Kidney capillary endothelial cell (primary cell): ENCODE measurements around the gene PTBP3.
"Not testable (repeated sequence)": the region's sequence is repeated elsewhere in the genome, so short reads cannot be mapped to it uniquely, and the experiment has no call there.

Source experiments
- DNase-seq: peaks from one replicate; pipeline ENCODE4 v3.0.0-alpha.2; 2018; ENCODE audit warnings: low spot score

The PTBP3 gene

DNA sequence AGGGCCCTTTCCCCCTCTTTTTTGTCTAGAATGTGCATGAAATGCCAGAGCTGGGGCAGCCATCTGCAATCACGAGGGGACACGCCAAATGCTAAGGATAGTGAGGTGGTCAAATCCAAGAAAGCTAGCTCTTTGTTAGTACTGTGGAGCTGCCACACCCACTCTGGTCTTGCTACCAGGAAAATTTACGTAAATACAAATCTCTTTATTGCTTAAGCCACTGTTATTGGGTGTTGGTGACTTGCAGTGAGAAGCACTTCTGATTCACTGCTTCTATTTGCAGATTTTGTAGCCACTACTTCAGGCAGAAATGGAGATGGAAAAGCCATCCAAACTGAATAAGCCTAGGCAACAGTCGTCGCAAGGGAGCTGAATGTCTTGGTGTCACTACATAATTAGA is 132.7 kb downstream of the PTBP3 start:
- no peak for DNase-seq

- no peak for DNase-seq
Measured at GRCh38 chr9:112198646-112199045, 134.8 kb downstream of the PTBP3 start.

DNA sequence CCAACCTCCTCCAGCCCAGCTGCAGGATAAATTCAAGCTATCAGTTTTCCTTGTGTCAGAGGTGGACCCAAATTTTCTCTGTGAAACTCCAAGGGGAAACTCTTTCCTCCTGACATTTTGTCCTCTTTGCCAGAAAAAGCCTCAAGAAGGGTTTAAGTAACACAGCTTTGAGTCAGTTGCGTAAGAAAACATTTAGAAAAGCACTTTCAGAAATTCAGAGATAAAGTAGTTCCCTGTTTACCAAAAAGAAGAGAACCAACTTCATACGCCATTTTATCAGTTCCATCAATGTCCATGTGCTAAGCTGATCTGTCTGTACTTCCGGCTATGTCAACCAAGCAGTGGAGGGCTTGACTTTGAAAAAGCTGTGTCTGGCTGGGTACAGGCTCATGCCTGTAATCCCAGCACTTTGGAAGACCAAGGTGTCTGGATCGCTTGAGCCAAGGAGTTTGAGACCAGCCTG is 138.4 kb downstream of the PTBP3 start:
- no peak for DNase-seq

GRCh38 chr9:112193572-112194288 is 139.7 kb downstream of the PTBP3 start:
- no peak for DNase-seq

DNA sequence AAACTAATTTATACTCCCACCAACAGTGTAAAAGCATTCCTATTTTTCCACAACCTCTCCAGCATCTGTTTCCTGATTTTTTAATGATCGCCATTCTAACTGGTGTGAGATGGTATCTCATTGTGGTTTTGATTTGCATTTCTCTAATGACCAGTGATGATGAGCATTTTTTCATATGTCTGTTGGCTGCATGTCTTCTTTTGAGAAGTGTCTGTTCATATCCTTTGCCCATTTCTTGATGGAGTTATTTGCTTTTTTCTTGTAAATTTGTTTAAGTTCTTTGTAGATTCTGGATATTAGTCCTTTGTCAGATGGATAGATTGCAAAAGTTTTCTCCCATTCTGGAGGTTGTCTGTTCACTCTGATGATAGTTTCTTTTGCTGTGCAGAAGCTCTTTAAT is 143.1 kb downstream of the PTBP3 start:
- not testable (repeated sequence) for DNase-seq

GRCh38 chr9:112188884-112189283 is 144.5 kb downstream of the PTBP3 start:
- no peak for DNase-seq

GRCh38 chr9:112187404-112187803 is 146.0 kb downstream of the PTBP3 start:
- no peak for DNase-seq

DNA sequence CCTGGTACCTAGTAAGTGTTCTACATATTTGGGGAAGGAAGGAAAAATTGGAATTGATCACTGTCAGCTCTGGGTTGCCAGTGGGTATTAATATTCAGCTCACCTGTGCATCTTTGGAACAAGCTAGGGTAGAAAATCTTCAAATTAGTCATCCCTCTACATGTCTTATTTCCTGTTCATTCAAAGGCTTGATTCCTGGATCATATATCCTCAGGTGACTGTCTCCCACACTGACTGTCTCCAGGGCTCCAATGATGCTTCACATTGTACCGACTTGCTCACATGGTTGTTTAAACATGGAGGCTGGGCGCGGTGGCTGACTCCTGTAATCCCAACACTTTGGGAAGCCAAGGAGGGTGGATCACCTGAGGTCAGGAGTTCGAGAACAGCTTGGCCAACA is 146.7 kb downstream of the PTBP3 start:
- DNase-seq: no peak

DNA sequence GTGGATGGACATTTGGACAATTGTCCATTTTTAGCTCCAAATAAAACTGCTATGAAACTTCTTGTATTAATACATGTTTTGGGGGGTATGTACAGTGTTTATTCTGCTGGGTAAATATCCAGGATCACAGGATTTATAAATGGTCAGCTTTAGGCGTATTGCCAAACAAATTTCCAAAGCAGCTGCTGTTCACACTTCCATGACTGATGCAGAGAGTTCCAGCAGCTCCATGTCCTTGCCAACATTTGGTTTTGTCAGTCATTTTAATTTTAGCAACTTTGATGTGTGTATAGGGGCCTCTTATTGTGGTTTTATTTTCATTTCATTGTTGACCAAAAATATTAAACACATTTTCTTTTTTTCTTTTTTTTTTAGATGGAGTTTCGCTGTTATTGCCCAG is 148.5 kb downstream of the PTBP3 start:
- DNase-seq: no peak

DNA sequence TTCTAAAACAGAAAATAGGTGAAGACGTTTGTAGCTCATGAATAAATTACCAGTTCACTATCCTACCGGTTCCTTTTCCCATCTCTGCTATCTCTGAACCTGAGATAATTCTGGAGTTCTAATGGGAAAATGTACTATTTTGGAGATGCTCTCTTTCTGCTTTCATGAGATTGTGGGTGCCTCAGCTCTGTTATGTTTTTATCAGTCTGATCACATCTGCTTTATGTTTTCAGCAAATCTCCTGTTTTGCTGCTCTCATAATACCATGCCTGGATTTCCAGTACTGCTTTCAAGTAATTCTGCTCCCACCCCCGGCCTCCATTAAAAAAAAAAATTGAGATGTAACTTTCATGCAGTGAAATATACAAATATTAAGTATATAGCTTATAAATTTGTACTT is 149.2 kb downstream of the PTBP3 start:
- DNase-seq: no peak

GRCh38 chr9:112180387-112180881 is 153.0 kb downstream of the PTBP3 start:
- DNase-seq: no peak

GRCh38 chr9:112179816-112180215 is 153.6 kb downstream of the PTBP3 start:
- DNase-seq: no peak

DNA sequence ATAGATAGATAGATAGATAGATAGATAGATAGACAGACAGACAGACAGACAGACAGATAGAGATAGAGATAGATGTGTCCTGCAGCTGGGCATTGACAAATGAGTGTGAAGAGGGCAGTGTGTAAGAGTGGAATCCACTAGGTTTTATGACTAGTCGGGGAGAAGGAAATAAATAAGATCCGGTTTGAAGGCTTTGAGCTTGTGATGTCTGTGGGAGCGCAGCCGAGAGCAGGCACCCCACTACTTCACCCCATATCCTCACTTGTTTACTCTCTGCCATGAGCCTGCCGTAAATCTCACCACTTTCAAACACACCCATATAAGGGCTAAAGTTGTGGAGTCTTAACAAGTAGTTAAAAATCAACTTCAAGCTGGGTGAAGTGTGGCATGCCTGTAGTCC is 156.9 kb downstream of the PTBP3 start:
- DNase-seq: no peak

DNA sequence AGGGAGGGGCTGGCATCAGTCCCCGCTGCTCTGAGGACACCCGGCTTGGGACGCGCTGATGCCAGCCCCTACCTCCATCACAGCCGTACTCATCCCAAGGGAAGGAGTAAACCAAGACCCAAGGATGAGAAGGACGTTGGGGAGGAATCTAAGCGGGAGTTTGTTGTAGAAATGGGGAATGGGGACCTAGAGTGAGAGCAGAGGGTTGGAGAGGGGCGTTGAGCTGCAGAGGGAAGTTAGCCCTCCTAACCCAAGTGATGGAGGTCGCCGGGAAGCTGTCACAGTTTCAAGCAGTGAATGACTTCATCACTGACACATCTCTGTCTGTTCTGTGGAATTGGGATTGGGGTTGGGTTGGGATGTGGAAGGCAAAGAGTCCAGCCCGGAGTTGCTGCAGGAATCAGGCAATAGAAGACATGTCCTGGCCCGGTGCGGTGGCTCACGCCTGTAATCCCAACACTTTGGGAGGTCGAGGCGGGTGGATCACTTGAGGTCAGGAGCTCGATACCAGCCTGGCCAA is 157.6 kb downstream of the PTBP3 start:
- DNase-seq: no peak

GRCh38 chr9:112174965-112175795 is 158.2 kb downstream of the PTBP3 start, which contains the start of gene SUSD1:
Gene SUSD1 (minus strand): TSS chr9:112175297. CDS start chr9:112175235, 62 bp downstream.
- peak; percentile 42 for DNase-seq

DNA sequence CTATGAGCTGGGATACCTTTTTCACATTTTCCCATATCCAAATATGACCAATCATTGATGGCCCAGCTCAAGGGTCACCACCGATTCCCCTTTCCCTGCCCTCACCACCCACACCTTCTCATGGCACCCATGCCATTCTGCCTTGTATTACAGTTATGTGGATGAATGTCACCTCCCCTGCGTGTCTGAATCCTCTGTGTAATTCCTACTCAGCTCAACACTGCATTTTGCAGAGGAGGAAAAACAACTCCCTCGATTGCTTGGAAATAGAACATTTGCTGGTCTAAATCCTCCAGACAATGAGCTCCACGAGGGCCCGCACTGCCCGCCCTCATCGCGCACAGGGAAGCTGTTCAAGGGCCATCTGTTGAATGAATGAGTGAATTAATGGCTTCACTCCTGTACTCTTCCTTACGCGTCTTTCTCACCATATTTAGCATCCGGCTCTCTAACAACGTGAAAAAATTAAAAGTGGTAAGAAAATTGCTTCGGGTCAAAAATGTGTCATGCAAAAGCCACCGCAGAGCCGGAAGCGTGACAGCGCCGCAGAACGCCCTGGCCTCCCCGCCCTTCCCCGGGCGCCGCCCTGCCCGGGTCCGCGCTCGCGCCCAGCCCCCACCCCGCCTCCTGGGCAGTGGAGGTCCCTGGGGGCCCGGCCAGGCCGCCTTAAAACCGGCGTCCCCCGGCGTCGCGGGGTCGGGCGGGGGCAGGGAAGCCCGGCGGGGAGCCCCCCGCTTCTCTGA is 159.0 kb downstream of the PTBP3 start:
- DNase-seq: peak; percentile 88

DNA sequence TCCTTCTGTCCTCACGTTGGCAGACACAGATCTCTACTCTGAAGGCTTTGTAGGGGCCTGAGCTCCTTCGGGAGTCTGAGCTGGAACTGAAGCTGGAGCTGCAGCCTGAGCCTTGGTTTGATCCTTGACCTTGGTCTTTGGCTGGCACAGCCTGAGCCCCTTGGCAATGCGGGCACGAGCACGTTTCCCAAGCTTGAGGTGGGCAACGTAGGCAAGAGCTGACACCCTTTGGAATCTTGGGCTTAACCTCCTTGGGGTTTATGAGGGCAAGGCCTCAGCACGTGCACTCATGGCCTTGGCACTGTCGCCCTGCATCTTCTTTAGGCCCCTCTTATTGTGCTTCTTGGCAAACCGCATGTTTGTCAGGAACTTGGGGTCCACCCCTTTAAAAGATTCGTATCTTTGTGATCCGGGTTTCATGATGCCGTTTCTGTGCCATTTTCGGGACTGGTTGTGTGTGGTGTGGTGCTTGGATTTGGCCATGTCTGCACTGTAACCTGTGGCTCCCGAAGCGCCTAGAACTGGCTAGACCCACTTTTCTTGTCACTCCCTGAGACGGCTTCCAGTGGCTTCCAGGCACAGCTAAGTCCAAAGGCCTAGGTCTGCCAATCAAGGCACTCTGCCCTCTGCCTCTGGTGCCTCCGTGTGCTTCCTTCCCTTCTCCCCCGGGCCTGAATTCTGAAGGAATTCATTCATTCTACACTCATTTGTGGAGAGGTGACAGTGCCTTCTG is 159.8 kb downstream of the PTBP3 start:
- no peak for DNase-seq

GRCh38 chr9:112170968-112171367 is 162.5 kb downstream of the PTBP3 start:
- DNase-seq: no peak

DNA sequence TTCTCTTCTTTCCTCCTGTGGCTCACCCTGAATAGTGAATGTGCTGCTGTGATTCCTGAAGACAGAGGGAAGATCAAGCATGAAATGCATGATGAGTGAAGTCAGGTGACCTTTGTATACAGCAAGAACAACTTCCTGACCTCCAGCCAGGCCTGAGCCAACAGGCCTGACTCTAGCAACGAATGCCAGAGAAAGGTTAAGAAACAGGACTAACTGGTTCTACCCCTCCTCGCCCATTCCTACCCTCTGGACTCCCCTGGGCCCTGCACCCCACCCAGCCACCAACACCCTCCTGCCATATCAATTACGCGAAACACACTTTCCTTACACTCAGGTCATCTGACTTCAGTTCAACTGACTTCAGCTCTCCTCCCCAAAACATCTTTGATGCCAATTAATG is 163.2 kb downstream of the PTBP3 start:
- no peak for DNase-seq

DNA sequence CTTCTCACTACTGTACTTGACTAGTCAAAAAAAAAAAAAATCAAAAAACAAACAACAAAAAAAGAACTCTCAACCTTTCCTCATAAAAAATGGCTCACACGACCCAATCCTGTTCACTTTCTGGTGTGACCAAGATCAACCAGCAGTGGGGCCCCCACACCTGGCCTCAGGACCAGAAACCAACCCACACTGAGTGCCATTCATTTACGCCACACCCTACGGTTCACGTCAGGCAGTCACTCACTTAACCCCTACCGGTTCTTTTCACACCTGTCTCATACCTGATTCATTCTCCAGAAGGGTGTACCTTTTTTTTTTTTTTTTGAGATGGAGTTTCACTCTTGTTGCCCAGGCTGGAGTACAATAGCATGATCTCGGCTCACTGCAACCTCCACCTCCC is 164.1 kb downstream of the PTBP3 start:
- DNase-seq: no peak

GRCh38 chr9:112168197-112168596 is 165.2 kb downstream of the PTBP3 start:
- DNase-seq: no peak
